Prostate gland (tissue), 2 donors: Measurements from ENCODE around the gene SPDL1. TPM values are rescaled to one million over a fixed set of nuclear protein-coding genes. Genes with fewer than 3 reads are reported as not detected.

Source experiments
- DNase-seq: peaks from one replicate; pipeline ENCODE4 v3.0.0-alpha.2; 2019; ENCODE audit warnings: low spot score
- H3K27ac ChIP-seq, 2 donors: fragments of 200-600 bp; sonication (generic); 2 replicates each; pipeline ENCODE4 v1.5.1; 2017 to 2019
- H3K27me3 ChIP-seq: fragments of 200-600 bp; sonication (generic); replicated peaks from 2 replicates; pipeline ENCODE4 v1.5.1; 2019; ENCODE audit not compliant: insufficient read depth
- H3K36me3 ChIP-seq, 2 donors: fragments of 200-600 bp; sonication (generic); 1 replicate in 1 of 2; 2 replicates in 1 of 2; pipeline versions ENCODE4 v1.5.1 to v1.8.1; 2017 to 2019
- H3K4me1 ChIP-seq: fragments of 200-600 bp; sonication (generic); replicated peaks from 2 replicates; pipeline ENCODE4 v1.5.1; 2019
- H3K4me3 ChIP-seq, 2 donors: fragments of 200-600 bp; sonication (generic); 2 replicates each; pipeline ENCODE4 v1.5.1; 2017 to 2019
- H3K9me3 ChIP-seq: fragments of 200-600 bp; sonication (generic); 2 replicates; pipeline ENCODE4 v1.5.1; 2017
- CTCF ChIP-seq, 4 experiments: fragments of 200-600 bp in 2 of 4; fragments of 450-650 bp in 2 of 4; sonication (generic) in 2 of 4; IDR thresholded peaks; 1 replicate in 3 of 4; 2 replicates in 1 of 4; pipeline ENCODE4 v1.5.1; 2016 to 2019; ENCODE audit warnings: antibody characterized with exemption in 4 of 4, mild to moderate bottlenecking in 2 of 4, moderate library complexity in 2 of 4
- POLR2A ChIP-seq: fragments of 450-650 bp; IDR thresholded peaks from one replicate; pipeline ENCODE4 v1.6.1; 2016; ENCODE audit warnings: antibody characterized with exemption, mild to moderate bottlenecking
- POLR2AphosphoS5 ChIP-seq: sonication (generic); formaldehyde crosslinking; IDR thresholded peaks from one replicate; pipeline ENCODE4 v1.6.1; 2017; ENCODE audit warnings: antibody characterized with exemption
- WGBS: methylation state at CpG from one replicate; pipeline ENCODE4 v1.1.5; 2018; 5-methylcytosine and 5-hydroxymethylcytosine counted together
- intact Hi-C: fragments of 100-400 bp; cut with DNase I; formaldehyde crosslinking; loops from one replicate; pipeline ENCODE4 v1.14.2; 2022
- total RNA-seq, 2 donors: library from RNA; depleted of rRNA; stranded (reverse); fragments of >200 nt; gene quantifications; one replicate each; pipeline ENCODE4 v1.1.0, GENCODE V29; 2016

The SPDL1 gene
- total RNA-seq, 2 donors from 2014 or later = 9.0 to 12.6 TPM

DNA sequence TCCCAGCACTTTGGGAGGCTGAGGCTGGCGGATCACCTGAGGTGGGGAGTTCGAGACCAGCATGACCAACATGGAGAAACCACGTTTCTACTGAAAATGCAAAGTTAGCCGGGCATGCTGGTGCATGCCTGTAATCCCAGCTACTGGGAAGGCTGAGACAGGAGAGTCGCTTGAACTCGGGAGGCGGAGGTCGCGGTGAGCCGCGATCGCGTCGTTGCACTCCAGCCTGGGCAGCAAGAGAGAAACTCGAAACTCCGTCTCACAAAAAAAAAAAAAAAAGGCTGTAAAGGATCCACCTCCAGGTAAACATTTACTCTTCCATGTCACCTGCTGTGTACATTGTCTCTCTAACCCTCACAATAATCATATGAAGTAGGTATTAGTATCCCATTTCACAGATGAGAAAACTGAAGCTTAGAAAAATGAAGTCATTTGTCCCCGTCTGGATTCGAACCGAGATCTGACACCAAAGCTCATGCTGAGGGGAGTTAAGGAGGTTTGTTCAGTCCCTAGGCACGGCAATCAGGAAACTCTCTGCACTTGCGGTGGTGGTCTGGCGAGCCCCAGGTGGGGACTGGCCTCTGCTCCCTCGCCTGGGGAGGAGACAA lies 53.0 kb downstream of the SPDL1 start:
- Histone ChIP-seq H3K4me1 (peaks cover 6% of the 10 kb centered on the region), H3K4me3 (no peak overlapping the region), H3K9me3 (no peaks in the 10 kb centered on the region), H3K27ac (no peak overlapping the region), H3K36me3 (no peaks in the 10 kb centered on the region), H3K27me3 (peaks cover 6% of the 10 kb centered on the region)
- TF ChIP-seq CTCF (IDR thresholded peaks at IDR 0.05) (no peak), POLR2AphosphoS5 (no peak), POLR2A (no peak)
- 45% methylated on average over 23 of the region's 23 CpGs for WGBS
- DNase-seq = no peak
- intact Hi-C loops = no loop called here

DNA sequence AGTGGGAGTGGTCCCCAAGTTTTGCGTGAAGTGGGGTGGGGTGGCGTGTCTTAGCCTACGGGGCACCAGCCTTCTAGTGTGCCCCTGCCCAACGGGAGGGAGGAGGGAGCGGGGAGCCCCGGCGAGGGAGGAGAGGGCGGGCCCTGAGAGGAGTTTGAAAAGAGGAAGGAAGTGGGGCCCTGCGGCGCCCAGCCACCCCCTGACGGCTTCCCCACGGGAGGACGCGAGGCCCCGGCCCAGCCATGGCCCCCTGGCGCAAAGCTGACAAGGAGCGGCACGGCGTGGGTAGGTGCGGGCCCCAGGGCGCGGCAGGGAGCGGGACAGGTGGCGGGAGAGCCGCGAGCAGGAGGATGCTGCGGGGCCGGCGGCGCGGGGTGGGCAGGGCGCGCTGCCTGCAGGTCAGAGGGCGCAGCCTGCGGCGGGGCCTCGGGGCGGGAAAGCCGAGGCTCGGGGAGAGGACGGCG lies 53.5 kb downstream of the SPDL1 start, which contains the start of gene DOCK2:
Gene DOCK2, plus strand, starts transcription at position 191 of the 464 bp plus-strand sequence. Its CDS starts 52 bp downstream, at position 243.
- no peak for TF ChIP-seq CTCF (IDR thresholded peaks at IDR 0.05)
- TF ChIP-seq POLR2A = no peak
- TF ChIP-seq POLR2AphosphoS5 = no peak
- Histone ChIP-seq H3K27ac (no peak within 1 kb of the TSS), H3K27me3 (peaks cover 6% of the 10 kb centered on the region), H3K36me3 (no peaks in the 10 kb centered on the region), H3K9me3 (no peaks in the 10 kb centered on the region), H3K4me1 (peaks cover 5% of the 10 kb centered on the region), H3K4me3 (peak within 1 kb of the TSS in 1 of 2 donors; percentile 10)
- intact Hi-C loops = no loop called here
- 2% methylated on average over 36 of the region's 42 CpGs for WGBS
- DNase-seq = no peak

- 32% methylated on average over 18 of the region's 18 CpGs for WGBS
- H3K4me3 ChIP-seq = peak overlapping the region in 1 of 2 donors; percentile 10
- no peaks in the 10 kb centered on the region for H3K9me3 ChIP-seq
- H3K27ac ChIP-seq = no peak overlapping the region
- no peak for TF ChIP-seq POLR2A
- TF ChIP-seq CTCF (IDR thresholded peaks at IDR 0.05) = no peak
- TF ChIP-seq POLR2AphosphoS5 = no peak
- peaks cover 6% of the 10 kb centered on the region for H3K27me3 ChIP-seq
- intact Hi-C loops = no loop called here
- no peaks in the 10 kb centered on the region for H3K36me3 ChIP-seq
- no peak for DNase-seq
- H3K4me1 ChIP-seq = no peaks in the 10 kb centered on the region
Measured at GRCh38 chr5:169637549-169638121, 54.1 kb downstream of the SPDL1 start.

DNA sequence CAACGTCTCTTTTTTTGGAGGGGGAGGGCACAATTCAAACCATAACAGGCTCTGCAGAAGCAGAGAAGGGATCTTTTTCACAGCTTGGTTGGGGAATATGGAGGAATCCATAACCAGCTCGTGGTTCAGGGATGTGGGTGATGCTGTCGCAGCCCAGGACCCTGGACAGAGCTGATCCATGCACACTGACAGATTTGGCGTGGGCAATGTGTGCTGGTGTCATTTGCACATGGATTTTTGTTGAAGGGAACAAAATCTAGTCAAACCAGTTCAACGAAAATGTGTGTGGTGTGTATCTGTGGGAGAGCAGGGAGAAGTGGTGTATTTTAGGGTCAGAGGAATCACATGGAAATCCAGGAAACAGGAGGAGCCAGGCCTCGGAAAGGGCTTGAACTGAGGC lies 57.7 kb downstream of the SPDL1 start:
- Histone ChIP-seq H3K27me3 (peaks cover 4% of the 10 kb centered on the region), H3K4me1 (no peaks in the 10 kb centered on the region), H3K27ac (no peak overlapping the region), H3K36me3 (no peaks in the 10 kb centered on the region), H3K4me3 (no peak overlapping the region), H3K9me3 (no peaks in the 10 kb centered on the region)
- no peak for TF ChIP-seq POLR2A
- TF ChIP-seq POLR2AphosphoS5 = peak; percentile 30
- intact Hi-C loops = no loop called here
- DNase-seq = no peak
- 7% methylated on average over 6 of the region's 6 CpGs for WGBS

DNA sequence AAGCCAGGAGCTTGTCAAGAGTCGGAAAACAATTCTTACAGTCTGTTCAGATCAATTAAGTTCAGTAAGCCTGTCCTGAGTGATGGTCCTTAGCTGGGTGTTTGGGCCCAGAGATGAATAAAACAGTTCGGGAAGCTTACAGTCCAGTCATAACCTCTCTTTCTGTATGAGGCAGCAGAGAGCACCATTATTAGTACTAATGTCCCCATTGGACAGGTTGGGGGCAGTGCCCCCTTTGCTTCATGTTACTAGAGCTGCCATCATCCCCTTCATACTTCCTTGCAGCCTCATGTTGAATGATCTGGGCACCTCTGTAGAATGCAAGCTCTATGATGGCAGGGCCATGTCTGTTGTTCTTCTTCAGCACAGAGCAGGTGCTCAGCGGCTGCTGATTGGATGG lies 63.3 kb downstream of the SPDL1 start:
- Histone ChIP-seq H3K9me3 (no peaks in the 10 kb centered on the region), H3K4me3 (no peak overlapping the region), H3K27me3 (no peaks in the 10 kb centered on the region), H3K36me3 (no peaks in the 10 kb centered on the region), H3K4me1 (no peaks in the 10 kb centered on the region), H3K27ac (no peak overlapping the region)
- no peak for DNase-seq
- intact Hi-C loops = no loop called here
- TF ChIP-seq CTCF (IDR thresholded peaks at IDR 0.05) (no peak), POLR2AphosphoS5 (no peak), POLR2A (no peak)
- 93% methylated on average over 3 of the region's 3 CpGs for WGBS
